Ishikawa (cell line): Measurements from ENCODE around the gene ESF1.

Source experiments
- CREB1 ChIP-seq: IDR thresholded peaks from 2 replicates; pipeline ENCODE4 v1.6.1; 2012; ENCODE audit warnings: low read depth
- TAF1 ChIP-seq: IDR thresholded peaks from 2 replicates; pipeline ENCODE4 v1.6.1; 2012; ENCODE audit warnings: low read depth, mild to moderate bottlenecking
- YY1 ChIP-seq: IDR thresholded peaks from 2 replicates; pipeline ENCODE4 v1.6.1; 2012; ENCODE audit warnings: low read depth
- TF ChIP-seq, protein P1 (sequence below): IDR thresholded peaks from 2 replicates; pipeline ENCODE4 v1.6.1; 2012

DNA sequence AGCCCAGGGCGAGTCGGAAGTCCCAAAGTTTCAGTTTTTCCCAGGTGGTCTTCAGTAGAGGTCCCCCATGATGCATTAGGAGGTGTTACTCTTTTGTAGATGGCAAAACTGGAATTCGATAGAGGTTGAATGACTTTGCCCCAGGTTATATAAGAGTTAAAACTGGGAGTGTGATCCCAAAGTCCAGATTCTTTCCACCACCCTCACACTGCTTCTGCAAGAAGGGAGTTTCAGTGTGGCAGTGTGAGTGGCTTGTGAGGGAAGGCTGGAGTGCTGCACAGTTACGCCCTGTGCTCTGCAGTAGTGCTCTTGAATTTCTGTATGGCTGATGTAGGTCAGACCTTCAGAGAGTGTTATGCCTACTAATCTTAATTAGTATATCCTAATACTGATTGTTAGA, 30.0 kb upstream of the ESF1 start:
- TF ChIP-seq YY1 (no peak), TAF1 (no peak), CREB1 (no peak)
- TF ChIP-seq, protein P1, sequence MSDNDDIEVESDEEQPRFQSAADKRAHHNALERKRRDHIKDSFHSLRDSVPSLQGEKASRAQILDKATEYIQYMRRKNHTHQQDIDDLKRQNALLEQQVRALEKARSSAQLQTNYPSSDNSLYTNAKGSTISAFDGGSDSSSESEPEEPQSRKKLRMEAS, result no peak
